C4-2B (cell line): ENCODE measurements around the gene MAN1A2.

Experiments used
- H3K27ac ChIP-seq: fragments of 450-650 bp; 2 replicates; pipeline ENCODE4 v1.5.1; 2017
- ZFX ChIP-seq: fragments of 450-650 bp; IDR thresholded peaks from 2 replicates; pipeline ENCODE4 v1.6.1; 2017
- TF ChIP-seq, protein P1 (sequence below): fragments of 450-650 bp; conservative IDR thresholded peaks from 2 replicates; pipeline ENCODE4 v1.5.1; 2017; ENCODE audit warnings: mild to moderate bottlenecking

The MAN1A2 gene

DNA sequence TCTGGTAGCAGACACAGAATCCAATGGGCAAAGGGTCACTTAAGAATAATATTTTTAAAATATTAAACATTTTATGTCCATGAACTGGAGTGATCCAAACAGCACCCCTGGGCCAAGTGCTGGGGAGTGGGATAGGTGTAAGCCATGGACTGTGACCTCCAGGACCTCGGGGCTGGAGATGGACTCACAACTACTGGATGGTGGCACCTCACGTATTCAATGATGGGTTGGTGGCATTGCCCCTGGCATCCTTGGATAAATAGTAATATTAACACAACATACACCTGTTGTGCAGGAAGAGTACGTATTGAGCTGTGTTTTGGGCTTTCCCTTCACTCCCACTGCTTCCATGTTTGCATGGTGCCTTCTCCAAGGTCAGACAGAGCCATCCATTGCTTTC lies 199.3 kb downstream of the MAN1A2 start:
- no peak for TF ChIP-seq ZFX
- TF ChIP-seq, protein P1, sequence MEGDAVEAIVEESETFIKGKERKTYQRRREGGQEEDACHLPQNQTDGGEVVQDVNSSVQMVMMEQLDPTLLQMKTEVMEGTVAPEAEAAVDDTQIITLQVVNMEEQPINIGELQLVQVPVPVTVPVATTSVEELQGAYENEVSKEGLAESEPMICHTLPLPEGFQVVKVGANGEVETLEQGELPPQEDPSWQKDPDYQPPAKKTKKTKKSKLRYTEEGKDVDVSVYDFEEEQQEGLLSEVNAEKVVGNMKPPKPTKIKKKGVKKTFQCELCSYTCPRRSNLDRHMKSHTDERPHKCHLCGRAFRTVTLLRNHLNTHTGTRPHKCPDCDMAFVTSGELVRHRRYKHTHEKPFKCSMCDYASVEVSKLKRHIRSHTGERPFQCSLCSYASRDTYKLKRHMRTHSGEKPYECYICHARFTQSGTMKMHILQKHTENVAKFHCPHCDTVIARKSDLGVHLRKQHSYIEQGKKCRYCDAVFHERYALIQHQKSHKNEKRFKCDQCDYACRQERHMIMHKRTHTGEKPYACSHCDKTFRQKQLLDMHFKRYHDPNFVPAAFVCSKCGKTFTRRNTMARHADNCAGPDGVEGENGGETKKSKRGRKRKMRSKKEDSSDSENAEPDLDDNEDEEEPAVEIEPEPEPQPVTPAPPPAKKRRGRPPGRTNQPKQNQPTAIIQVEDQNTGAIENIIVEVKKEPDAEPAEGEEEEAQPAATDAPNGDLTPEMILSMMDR = no peak
- no peak overlapping the region for H3K27ac ChIP-seq

DNA sequence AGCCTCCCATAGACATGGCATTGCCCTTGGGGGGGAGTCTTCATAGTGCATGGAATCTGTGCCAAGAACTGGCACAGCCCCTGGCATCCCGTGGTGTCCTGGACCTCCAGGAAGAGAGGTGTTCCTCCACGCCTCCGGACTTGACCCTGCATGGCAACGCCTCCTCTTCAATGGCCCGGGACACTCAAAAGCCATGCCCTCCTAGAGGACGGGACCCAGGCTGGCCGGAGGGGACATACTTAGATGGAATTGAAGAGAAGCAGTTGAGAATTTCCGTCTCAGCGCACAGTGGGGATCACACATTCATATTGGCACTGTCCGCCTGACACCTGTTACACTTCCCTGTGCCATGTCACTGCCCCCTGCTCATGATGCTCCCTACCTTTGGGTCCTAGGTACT lies 200.2 kb downstream of the MAN1A2 start:
- TF ChIP-seq ZFX = no peak
- TF ChIP-seq, protein P1 = no peak
- no peak overlapping the region for H3K27ac ChIP-seq

DNA sequence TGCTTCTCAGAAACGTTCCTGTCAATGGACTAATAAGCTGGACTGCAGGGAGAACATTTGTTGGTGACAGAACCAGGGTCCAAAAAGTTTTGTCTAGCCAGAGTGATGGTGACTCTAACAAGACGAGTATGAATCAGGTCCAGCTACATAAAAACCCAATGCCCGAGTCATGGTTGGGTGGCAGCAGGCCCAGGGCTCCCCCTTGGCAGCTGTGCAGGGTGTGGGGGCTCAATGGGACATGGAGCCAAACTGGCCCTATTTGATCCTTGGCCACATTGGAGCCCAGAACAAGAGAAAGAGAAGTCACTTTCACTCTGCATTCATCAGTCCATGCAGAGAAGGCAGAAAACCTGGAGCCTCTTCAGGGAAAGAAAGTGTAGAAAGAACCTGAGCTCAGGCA lies 200.7 kb downstream of the MAN1A2 start:
- TF ChIP-seq, protein P1 = no peak
- no peak for TF ChIP-seq ZFX
- no peak overlapping the region for H3K27ac ChIP-seq

DNA sequence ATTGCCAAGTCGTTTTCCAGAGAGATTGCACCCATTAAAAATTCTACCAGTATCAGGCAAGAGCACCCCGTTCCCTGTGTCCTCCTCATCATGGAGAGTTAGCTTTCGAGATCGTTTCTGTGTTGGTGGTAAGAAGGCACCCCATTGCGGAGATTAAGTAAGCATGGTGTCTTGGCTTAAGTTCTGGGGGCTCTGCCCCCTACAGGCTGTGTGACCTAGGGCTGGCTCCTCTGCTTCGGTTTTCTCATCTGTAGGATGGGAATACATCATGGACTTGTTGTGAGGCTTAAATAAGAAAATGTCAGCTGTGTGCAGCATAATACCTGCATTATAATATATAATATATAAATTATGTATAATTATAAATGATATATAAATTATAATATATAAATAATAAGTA lies 201.8 kb downstream of the MAN1A2 start:
- H3K27ac ChIP-seq = no peak overlapping the region
- no peak for TF ChIP-seq ZFX
- TF ChIP-seq, protein P1 = no peak

DNA sequence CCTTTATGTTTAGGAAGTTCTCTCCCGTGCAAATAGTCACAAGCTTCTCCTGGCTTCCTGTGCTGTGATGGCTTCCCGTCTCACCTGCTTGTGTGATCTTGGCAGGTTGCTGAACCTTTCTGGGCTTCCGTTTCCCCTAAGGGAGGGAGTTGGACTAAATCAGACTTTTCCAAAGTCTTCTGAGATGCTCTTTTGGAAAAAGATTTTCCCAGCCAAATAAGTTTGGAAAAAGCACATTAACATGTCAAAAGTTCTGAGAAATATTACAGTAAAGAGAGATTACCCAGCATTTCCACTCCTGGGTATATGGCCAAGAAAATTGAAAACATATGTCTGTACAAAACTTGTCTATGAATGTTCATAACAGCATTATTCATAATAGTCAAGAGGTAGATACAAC lies 202.6 kb downstream of the MAN1A2 start:
- no peak for TF ChIP-seq ZFX
- TF ChIP-seq, protein P1 = no peak
- no peak overlapping the region for H3K27ac ChIP-seq

DNA sequence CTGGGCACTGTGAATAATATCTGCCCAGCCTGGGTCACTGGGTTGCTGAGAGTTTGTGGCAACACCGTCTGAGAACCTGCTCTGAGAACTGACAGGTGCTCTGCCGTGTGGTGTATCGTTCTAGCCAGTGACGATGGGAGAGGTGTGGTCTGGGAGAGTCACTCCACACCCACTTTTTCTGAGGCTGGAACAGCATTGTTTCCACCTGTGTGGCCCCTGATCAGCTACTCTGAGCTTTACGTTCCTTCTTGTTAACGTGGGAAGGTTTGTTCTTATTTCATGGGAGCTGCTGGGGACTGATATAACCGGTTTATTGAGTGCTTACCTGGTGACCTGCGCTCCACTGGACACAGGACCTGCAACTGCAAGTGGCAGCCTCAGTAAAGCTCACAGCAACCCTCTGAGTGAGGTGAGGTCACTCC lies 203.8 kb downstream of the MAN1A2 start:
- H3K27ac ChIP-seq = peak overlapping the region; percentile 69
- TF ChIP-seq ZFX = no peak
- TF ChIP-seq, protein P1 = no peak

DNA sequence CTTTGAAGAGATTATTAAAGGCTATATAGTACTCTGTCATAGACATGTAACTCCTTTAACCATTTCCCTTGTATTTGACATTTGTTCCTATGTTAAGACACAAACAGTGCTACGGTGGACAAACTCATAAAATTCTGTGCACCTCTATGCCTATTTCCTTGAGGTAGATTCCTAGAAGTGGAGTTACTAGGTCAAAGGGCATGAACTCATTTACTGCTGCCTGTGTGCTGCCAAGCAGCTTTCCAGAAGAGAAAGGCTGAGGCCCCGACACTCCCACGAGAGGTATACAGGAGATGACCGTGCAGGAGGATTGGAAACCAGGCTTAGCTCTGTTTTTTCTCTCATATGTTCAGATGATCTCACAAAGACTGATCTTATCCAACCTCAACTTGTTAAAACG lies 204.2 kb downstream of the MAN1A2 start:
- TF ChIP-seq, protein P1 = no peak
- TF ChIP-seq ZFX = 0 out of 2 replicates have a peak, but pooled peaks have one; percentile 28
- H3K27ac ChIP-seq = peak overlapping the region; percentile 69
